A549 (cell line): Measurements from ENCODE around the gene SEMA5A. TPM values are rescaled to one million over a fixed set of nuclear protein-coding genes. Genes with fewer than 3 reads are reported as not detected.

Experiments used
- ATAC-seq, 2 experiments: fragments of 200-7000 bp in 1 of 2; fragments of >200 bp in 1 of 2; cut with Nextera tagmentation in 1 of 2; cut with Tn5 transposase in 1 of 2; 3 replicates each; pipeline versions ENCODE4 v1.8.0 to v1.9.1; 2018 to 2020; ENCODE audit warnings: mild to moderate bottlenecking in 1 of 2, moderate library complexity in 1 of 2
- CTCF ChIA-PET: fragments of 300-600 bp; sonication (Branson Sonifier 250); formaldehyde crosslinking; extraction: SDS; loops from one replicate; lab custom pipeline; 2021; ENCODE audit warnings: antibody characterized with exemption, inconsistent platforms; lab: Yijun Ruan, JAX
- POLR2A ChIA-PET: fragments of 350-600 bp; formaldehyde crosslinking; extraction: SDS; loops from one replicate; lab custom pipeline; 2021; ENCODE audit warnings: antibody characterized with exemption, inconsistent platforms; lab: Yijun Ruan, JAX
- DNase-seq, 2 experiments: peaks; one replicate each; pipeline versions ENCODE4 v3.0.0 to v3.0.0-alpha.2; 2011 to 2016; ENCODE audit warnings: low read depth in 1 of 2, low spot score in 1 of 2
- FAIRE-seq: peaks from 2 replicates; lab custom pipeline; 2011; peaks lifted over from hg19 to GRCh38; lab: Jason Lieb, UNC
- H3K27ac ChIP-seq, 2 experiments: fragments of >200 bp; sonication (Bioruptor Twin); formaldehyde crosslinking; 3 replicates each; pipeline ENCODE4 v1.5.1; 2016 to 2017
- H3K4me1 ChIP-seq: fragments of >200 bp; sonication (Bioruptor Twin); formaldehyde crosslinking; 3 replicates; pipeline ENCODE4 v1.6.1; 2016
- H3K4me2 ChIP-seq: fragments of >200 bp; sonication (Bioruptor Twin); formaldehyde crosslinking; 3 replicates; pipeline ENCODE4 v1.6.1; 2016
- H3K4me3 ChIP-seq: fragments of >200 bp; sonication (Bioruptor Twin); formaldehyde crosslinking; 3 replicates; pipeline ENCODE4 v1.5.1; 2016
- H3K9me3 ChIP-seq: fragments of >200 bp; sonication (Bioruptor Twin); formaldehyde crosslinking; 3 replicates; pipeline ENCODE4 v1.6.1; 2016
- CBX2 ChIP-seq: fragments of 200-600 bp; sonication (generic); IDR thresholded peaks from 2 replicates; pipeline ENCODE4 v1.6.1; 2016; ENCODE audit warnings: low read depth, mild to moderate bottlenecking, borderline replicate concordance
- CEBPB ChIP-seq, 2 experiments: fragments of >200 bp in 1 of 2; sonication (Bioruptor Twin) in 1 of 2; formaldehyde crosslinking in 1 of 2; IDR thresholded peaks; 2 replicates each; pipeline ENCODE4 v1.6.1; 2012 to 2016
- FOSB ChIP-seq: fragments of 250-450 bp; sonication (Bioruptor Pico); IDR thresholded peaks from 2 replicates; pipeline ENCODE4 v1.5.0; 2020; ENCODE audit warnings: mild to moderate bottlenecking, moderate library complexity
- FOSL2 ChIP-seq, 2 experiments: fragments of 450-650 bp in 1 of 2; fragments of >200 bp in 1 of 2; sonication (Bioruptor Twin) in 1 of 2; formaldehyde crosslinking; IDR thresholded peaks; 2 replicates each; pipeline versions ENCODE4 v1.5.0 to v1.6.1; 2016 to 2020; ENCODE audit warnings: mild to moderate bottlenecking in 1 of 2, moderate library complexity in 1 of 2
- FOXS1 ChIP-seq: fragments of 250-450 bp; sonication (Bioruptor Pico); IDR thresholded peaks from 2 replicates; pipeline ENCODE4 v1.5.0; 2020; ENCODE audit warnings: mild to moderate bottlenecking, moderate library complexity
- GATA3 ChIP-seq: IDR thresholded peaks from 2 replicates; pipeline ENCODE4 v1.6.1; 2012; ENCODE audit warnings: borderline replicate concordance
- HOXA7 ChIP-seq: fragments of 250-450 bp; sonication (Bioruptor Pico); IDR thresholded peaks from 2 replicates; pipeline ENCODE4 v1.5.0; 2020; ENCODE audit warnings: mild to moderate bottlenecking, moderate library complexity
- HOXB13 ChIP-seq: fragments of 250-450 bp; sonication (Bioruptor Pico); IDR thresholded peaks from 2 replicates; pipeline ENCODE4 v1.5.0; 2020; ENCODE audit warnings: low read depth, mild to moderate bottlenecking, moderate library complexity
- KDM1A ChIP-seq: fragments of 200-600 bp; sonication (generic); IDR thresholded peaks from 2 replicates; pipeline ENCODE4 v1.6.1; 2016; ENCODE audit warnings: low read depth, mild to moderate bottlenecking
- KDM5A ChIP-seq: fragments of 200-600 bp; sonication (generic); IDR thresholded peaks from 2 replicates; pipeline ENCODE4 v1.6.1; 2016; ENCODE audit warnings: antibody characterized with exemption, mild to moderate bottlenecking
- MYC ChIP-seq: IDR thresholded peaks from 2 replicates; pipeline ENCODE4 v1.6.1; 2012; ENCODE audit warnings: mild to moderate bottlenecking, inconsistent platforms, low read length, improper control_type of control experiment, borderline replicate concordance
- NR3C1 ChIP-seq: fragments of >200 bp; sonication (Bioruptor Twin); formaldehyde crosslinking; IDR thresholded peaks from 3 replicates; pipeline ENCODE4 v1.6.1; 2017
- POLR2A ChIP-seq: IDR thresholded peaks from 2 replicates; pipeline ENCODE4 v1.6.1; 2012; ENCODE audit warnings: mild to moderate bottlenecking, low read length
- RCOR1 ChIP-seq: fragments of 150-350 bp; IDR thresholded peaks from 2 replicates; pipeline ENCODE4 v1.6.1; 2014; ENCODE audit warnings: antibody characterized with exemption, low read length, low read depth
- TP53 ChIP-seq: fragments of 250-450 bp; sonication (Bioruptor Pico); IDR thresholded peaks from 2 replicates; pipeline ENCODE4 v1.5.0; 2021; ENCODE audit warnings: mild to moderate bottlenecking, moderate library complexity
- ZSCAN20 ChIP-seq: fragments of 250-450 bp; sonication (Bioruptor Pico); IDR thresholded peaks from 2 replicates; pipeline ENCODE4 v1.8.0; 2022; ENCODE audit warnings: mild to moderate bottlenecking, moderate library complexity
- WGBS: methylation state at CpG from one replicate; pipeline ENCODE4 v1.1.6; 2017; ENCODE audit errors: missing lambda C conversion rate; 5-methylcytosine and 5-hydroxymethylcytosine counted together
- polyA plus RNA-seq, 4 experiments: library from polyadenylated mRNA; depleted of rRNA in 3 of 4; stranded (reverse); fragments of >200 nt; fragmentation: RNase III in 1 of 4; extraction: RNeasy Plus Mini Kit Qiagen cat#74134 plus additional on column Dnase treatment in 1 of 4; gene quantifications; 2 replicates in 3 of 4; 3 replicates in 1 of 4; pipeline ENCODE4 v1.2.3, GENCODE V29; 2011 to 2017
- TF ChIP-seq, protein P1 (sequence below): fragments of >200 bp; sonication (Bioruptor Twin); formaldehyde crosslinking; IDR thresholded peaks from 3 replicates; pipeline ENCODE4 v1.5.1; 2016
- TF ChIP-seq, protein P2 (sequence below): fragments of 250-450 bp; sonication (Bioruptor Pico); IDR thresholded peaks from 2 replicates; pipeline ENCODE4 v1.5.0; 2021; ENCODE audit warnings: mild to moderate bottlenecking, moderate library complexity, borderline replicate concordance
- TF ChIP-seq, protein P3 (sequence below): IDR thresholded peaks from 2 replicates; pipeline ENCODE4 v1.6.1; 2012; ENCODE audit warnings: low read depth, borderline replicate concordance
- TF ChIP-seq, protein P4 (sequence below): fragments of 450-650 bp; IDR thresholded peaks from 2 replicates; pipeline ENCODE4 v1.6.1; 2014; ENCODE audit warnings: antibody characterized with exemption
- TF ChIP-seq, protein P5 (sequence below): IDR thresholded peaks from 2 replicates; pipeline ENCODE4 v1.6.1; 2012
- TF ChIP-seq, protein P6 (sequence below): fragments of >200 bp; sonication (Bioruptor Twin); formaldehyde crosslinking; IDR thresholded peaks from 2 replicates; pipeline ENCODE4 v1.6.1; 2016
- TF ChIP-seq, protein P7 (sequence below): fragments of 250-450 bp; sonication (Bioruptor Pico); IDR thresholded peaks from 2 replicates; pipeline ENCODE4 v1.5.0; 2020; ENCODE audit warnings: low read depth, mild to moderate bottlenecking, moderate library complexity

The SEMA5A gene
- polyA plus RNA-seq, 2 of the 4 experiments (the other 2 are of a cell fraction) = not detected

DNA sequence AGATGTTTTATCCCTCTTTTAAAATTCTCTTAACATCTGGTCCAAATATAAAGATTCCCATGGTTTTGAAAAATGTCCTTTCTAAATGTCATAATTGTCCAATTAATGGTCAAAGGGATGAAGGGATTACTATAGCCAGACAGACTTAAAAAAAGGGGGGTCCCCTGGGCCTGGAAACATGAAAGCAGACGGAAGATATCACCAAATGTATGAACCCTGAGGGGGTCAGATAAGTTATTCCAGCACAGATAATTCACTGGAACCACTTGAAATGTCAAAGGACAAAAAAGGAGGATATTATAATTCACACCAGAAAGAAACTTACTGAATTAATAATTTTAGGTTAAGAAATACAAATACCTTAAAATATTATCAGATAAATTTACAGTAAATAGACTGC is 155.8 kb downstream of the SEMA5A start:
- CTCF ChIA-PET = no interaction called here
- TF ChIP-seq CBX2 (no peak), NR3C1 (no peak), POLR2A (no peak), FOSL2 (IDR thresholded peaks at IDR 0.05) (no peak), FOSL2 (CRISPR knock-in tag; IDR thresholded peaks at IDR 0.05) (no peak), FOSB (no peak), ZSCAN20 (CRISPR knock-in tag) (no peak), KDM1A (no peak), FOXS1 (CRISPR knock-in tag) (no peak), GATA3 (no peak)
- TF ChIP-seq, protein P1, sequence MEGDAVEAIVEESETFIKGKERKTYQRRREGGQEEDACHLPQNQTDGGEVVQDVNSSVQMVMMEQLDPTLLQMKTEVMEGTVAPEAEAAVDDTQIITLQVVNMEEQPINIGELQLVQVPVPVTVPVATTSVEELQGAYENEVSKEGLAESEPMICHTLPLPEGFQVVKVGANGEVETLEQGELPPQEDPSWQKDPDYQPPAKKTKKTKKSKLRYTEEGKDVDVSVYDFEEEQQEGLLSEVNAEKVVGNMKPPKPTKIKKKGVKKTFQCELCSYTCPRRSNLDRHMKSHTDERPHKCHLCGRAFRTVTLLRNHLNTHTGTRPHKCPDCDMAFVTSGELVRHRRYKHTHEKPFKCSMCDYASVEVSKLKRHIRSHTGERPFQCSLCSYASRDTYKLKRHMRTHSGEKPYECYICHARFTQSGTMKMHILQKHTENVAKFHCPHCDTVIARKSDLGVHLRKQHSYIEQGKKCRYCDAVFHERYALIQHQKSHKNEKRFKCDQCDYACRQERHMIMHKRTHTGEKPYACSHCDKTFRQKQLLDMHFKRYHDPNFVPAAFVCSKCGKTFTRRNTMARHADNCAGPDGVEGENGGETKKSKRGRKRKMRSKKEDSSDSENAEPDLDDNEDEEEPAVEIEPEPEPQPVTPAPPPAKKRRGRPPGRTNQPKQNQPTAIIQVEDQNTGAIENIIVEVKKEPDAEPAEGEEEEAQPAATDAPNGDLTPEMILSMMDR = no peak
- TF ChIP-seq, protein P2, sequence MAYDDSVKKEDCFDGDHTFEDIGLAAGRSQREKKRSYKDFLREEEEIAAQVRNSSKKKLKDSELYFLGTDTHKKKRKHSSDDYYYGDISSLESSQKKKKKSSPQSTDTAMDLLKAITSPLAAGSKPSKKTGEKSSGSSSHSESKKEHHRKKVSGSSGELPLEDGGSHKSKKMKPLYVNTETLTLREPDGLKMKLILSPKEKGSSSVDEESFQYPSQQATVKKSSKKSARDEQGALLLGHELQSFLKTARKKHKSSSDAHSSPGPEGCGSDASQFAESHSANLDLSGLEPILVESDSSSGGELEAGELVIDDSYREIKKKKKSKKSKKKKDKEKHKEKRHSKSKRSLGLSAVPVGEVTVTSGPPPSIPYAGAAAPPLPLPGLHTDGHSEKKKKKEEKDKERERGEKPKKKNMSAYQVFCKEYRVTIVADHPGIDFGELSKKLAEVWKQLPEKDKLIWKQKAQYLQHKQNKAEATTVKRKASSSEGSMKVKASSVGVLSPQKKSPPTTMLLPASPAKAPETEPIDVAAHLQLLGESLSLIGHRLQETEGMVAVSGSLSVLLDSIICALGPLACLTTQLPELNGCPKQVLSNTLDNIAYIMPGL (CRISPR knock-in tag) = no peak
- H3K4me3 ChIP-seq = no peak overlapping the region
- ATAC-seq (no peak), FAIRE-seq (no peak), DNase-seq (no peak)
- no peaks in the 10 kb centered on the region for H3K4me1 ChIP-seq
- no peak overlapping the region for H3K27ac ChIP-seq
- H3K9me3 ChIP-seq = no peaks in the 10 kb centered on the region
- POLR2A ChIA-PET = no interaction called here
- 0% methylated on average over 1 of the region's 1 CpG for WGBS
- no peak overlapping the region for H3K4me2 ChIP-seq

DNA sequence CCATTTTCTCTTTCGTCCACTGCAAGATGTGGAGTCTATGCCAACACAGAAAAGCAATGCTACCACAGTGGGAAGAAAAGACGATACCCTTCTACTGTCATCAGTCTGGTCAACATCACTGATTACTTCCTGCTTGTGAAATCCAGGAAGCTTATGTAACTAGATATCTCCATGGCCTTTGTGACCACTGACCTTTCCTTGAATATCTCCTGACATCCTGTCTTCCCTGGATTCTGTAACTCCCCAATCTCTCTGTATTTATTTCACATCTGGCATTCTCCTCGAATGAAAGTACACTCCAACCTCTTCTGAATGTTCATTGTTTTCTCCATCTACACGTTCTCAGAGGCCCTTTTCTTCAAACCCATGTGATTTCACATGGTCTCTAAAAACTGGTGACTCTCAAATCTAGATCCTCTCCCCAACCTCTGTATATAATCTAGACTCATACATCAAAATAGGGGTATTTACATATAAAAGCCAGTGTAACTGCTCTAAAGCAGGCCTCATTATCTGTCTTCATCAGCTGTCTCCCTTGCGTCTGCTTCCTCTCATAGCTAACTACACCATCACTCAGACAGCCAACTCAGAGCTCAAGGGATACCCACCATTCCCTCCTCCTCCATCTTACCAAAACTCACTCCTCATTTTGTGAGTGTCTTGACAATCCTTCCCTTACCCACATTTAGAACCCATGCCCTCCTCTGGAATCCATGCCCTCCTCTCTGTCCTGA is 156.8 kb downstream of the SEMA5A start:
- Histone ChIP-seq H3K9me3 (no peaks in the 10 kb centered on the region), H3K27ac (no peak overlapping the region), H3K4me1 (no peaks in the 10 kb centered on the region), H3K4me2 (no peak overlapping the region), H3K4me3 (no peak overlapping the region)
- POLR2A ChIA-PET = no interaction called here
- ATAC-seq (no peak), DNase-seq (no peak), FAIRE-seq (no peak)
- TF ChIP-seq, protein P3, sequence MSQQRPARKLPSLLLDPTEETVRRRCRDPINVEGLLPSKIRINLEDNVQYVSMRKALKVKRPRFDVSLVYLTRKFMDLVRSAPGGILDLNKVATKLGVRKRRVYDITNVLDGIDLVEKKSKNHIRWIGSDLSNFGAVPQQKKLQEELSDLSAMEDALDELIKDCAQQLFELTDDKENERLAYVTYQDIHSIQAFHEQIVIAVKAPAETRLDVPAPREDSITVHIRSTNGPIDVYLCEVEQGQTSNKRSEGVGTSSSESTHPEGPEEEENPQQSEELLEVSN = no peak
- TF ChIP-seq, protein P4, sequence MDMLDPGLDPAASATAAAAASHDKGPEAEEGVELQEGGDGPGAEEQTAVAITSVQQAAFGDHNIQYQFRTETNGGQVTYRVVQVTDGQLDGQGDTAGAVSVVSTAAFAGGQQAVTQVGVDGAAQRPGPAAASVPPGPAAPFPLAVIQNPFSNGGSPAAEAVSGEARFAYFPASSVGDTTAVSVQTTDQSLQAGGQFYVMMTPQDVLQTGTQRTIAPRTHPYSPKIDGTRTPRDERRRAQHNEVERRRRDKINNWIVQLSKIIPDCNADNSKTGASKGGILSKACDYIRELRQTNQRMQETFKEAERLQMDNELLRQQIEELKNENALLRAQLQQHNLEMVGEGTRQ = no peak
- TF ChIP-seq, protein P5, sequence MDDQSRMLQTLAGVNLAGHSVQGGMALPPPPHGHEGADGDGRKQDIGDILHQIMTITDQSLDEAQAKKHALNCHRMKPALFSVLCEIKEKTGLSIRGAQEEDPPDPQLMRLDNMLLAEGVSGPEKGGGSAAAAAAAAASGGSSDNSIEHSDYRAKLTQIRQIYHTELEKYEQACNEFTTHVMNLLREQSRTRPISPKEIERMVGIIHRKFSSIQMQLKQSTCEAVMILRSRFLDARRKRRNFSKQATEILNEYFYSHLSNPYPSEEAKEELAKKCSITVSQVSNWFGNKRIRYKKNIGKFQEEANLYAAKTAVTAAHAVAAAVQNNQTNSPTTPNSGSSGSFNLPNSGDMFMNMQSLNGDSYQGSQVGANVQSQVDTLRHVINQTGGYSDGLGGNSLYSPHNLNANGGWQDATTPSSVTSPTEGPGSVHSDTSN = no peak
- TF ChIP-seq TP53 = no peak
- CTCF ChIA-PET = no interaction called here
- WGBS = 14% methylated on average over 5 of the region's 5 CpGs

DNA sequence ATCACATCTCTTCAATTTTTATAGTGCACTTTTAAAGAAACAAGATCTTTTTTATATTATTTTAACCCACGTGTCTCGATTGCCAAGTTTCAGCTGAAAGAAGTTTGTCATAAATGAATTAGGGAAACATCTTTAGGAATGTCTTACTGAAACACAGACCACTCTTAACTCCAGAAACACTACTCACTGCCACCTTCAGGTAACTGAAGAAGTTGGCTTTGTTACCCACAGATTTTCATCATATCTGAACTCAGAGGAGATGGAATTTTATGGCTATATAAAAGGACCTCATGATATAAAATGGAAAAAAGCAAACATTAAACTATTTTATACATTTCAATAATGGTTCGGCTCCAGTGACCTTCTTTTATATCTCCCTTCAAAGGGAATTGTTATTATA is 158.0 kb downstream of the SEMA5A start:
- no peak for FAIRE-seq
- 21% methylated on average over 3 of the region's 3 CpGs for WGBS
- no peaks in the 10 kb centered on the region for H3K4me1 ChIP-seq
- H3K4me3 ChIP-seq = no peak overlapping the region
- DNase-seq = no peak
- H3K9me3 ChIP-seq = no peaks in the 10 kb centered on the region
- H3K27ac ChIP-seq = no peak overlapping the region
- POLR2A ChIA-PET = no interaction called here
- ATAC-seq = no peak
- CTCF ChIA-PET = no interaction called here
- H3K4me2 ChIP-seq = no peak overlapping the region
- TF ChIP-seq MYC = no peak
- TF ChIP-seq CEBPB (IDR thresholded peaks at IDR 0.05) = no peak
- TF ChIP-seq, protein P6, sequence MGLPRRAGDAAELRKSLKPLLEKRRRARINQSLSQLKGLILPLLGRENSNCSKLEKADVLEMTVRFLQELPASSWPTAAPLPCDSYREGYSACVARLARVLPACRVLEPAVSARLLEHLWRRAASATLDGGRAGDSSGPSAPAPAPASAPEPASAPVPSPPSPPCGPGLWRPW = no peak
- no peak for TF ChIP-seq KDM1A
- TF ChIP-seq, protein P5 = no peak
- no peak for TF ChIP-seq KDM5A
- no peak for TF ChIP-seq RCOR1
- no peak for TF ChIP-seq TP53
- TF ChIP-seq FOSB = no peak
- no peak for TF ChIP-seq POLR2A
- TF ChIP-seq, protein P4 = no peak
- TF ChIP-seq HOXA7 (CRISPR knock-in tag) = no peak
- no peak for TF ChIP-seq HOXB13 (CRISPR knock-in tag)
- TF ChIP-seq, protein P7, sequence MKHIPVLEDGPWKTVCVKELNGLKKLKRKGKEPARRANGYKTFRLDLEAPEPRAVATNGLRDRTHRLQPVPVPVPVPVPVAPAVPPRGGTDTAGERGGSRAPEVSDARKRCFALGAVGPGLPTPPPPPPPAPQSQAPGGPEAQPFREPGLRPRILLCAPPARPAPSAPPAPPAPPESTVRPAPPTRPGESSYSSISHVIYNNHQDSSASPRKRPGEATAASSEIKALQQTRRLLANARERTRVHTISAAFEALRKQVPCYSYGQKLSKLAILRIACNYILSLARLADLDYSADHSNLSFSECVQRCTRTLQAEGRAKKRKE = no peak
